GM12892 (cell line): ENCODE data around the gene SHROOM4.

Experiments
- DNase-seq: peaks from one replicate; pipeline ENCODE4 v3.0.0; 2011; ENCODE audit not compliant: insufficient read length
- FAIRE-seq: peaks from 2 replicates; lab custom pipeline; 2011; peaks lifted over from hg19 to GRCh38; lab: Jason Lieb, UNC
- POLR2A ChIP-seq: IDR thresholded peaks from 2 replicates; pipeline ENCODE4 v1.6.1; 2011; ENCODE audit warnings: low read depth, low read length, control low read depth
- POLR2AphosphoS5 ChIP-seq: IDR thresholded peaks from 2 replicates; pipeline ENCODE4 v1.6.1; 2011; ENCODE audit warnings: low read depth, low read length, control low read depth
- TAF1 ChIP-seq: IDR thresholded peaks from 2 replicates; pipeline ENCODE4 v1.6.1; 2011; ENCODE audit warnings: low read depth, mild to moderate bottlenecking, control low read depth, low read length, borderline replicate concordance

SHROOM4 gene

DNA sequence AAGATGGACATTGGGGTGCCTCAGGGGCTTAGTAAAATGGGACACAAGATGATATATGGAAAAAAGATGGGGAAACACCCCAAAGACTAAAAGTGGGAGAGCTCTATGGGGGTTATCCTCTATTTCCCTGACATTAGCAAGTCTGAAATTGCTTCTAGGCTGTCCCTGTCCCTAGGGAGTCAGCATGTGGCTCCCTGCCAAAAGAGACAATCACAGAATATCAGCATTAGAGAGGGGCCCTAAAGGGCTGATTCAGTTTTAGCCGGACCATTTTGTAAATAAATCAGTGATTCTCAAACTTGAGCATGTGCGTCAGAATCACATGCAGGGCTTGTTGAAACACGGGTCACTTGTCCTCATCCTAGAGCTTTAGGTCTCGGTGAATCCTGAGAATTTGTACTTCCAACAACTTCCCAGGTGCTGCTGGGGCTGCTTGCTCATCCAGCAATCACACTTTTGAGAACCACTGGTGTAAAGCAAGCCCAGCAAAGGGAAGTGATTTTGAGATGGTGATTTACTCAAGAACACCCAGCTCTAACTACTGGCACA is 178.1 kb downstream of the SHROOM4 start:
- no peak for TF ChIP-seq POLR2AphosphoS5
- no peak for TF ChIP-seq POLR2A
- DNase-seq = no peak
- FAIRE-seq = no peak

DNA sequence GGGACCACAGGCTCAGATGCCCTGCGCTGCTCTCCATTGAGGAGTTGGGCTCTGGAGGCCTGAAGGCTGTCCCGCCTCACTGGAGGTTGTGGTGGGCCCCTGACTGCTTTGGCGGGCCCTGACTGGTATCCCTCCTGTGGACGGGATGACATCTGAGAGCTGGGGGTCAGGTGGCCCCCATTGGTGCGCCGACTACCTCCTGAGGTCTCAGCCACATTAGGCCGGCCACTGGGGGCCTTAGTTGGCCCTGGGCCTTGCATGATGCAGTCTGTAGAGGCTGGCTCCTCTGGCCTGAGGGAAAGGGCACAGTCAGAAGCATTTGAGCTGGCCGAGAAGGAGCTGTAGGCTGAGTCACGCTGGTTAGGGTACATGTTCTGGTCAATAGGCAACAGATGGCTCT is 178.8 kb downstream of the SHROOM4 start:
- no peak for TF ChIP-seq POLR2AphosphoS5
- no peak for TF ChIP-seq TAF1
- TF ChIP-seq POLR2A = no peak
- FAIRE-seq = no peak

DNA sequence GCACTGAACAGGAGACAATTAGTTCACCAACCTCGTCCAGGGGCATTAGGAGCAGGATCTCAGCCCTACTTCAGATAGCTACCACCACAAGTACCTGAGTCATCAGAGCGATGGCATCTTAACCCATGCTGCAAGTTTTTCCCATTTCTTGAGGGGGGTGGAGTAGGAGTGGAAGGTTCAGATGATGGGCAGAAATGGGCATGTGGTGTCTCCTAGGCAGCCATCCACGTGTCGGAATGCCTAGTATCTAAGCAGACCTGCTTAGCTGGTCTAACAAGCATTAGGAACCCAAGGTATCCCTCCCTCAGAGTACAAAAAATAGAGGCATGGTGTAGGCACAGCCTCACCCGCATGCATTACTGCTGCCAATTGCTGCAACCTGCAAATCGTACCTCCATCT is 184.2 kb downstream of the SHROOM4 start:
- FAIRE-seq (peak; percentile 40), DNase-seq (no peak)
- no peak for TF ChIP-seq TAF1
- no peak for TF ChIP-seq POLR2A

More for the DNA sequence above, 178.8 kb downstream of the SHROOM4 start:
- no peak for DNase-seq

DNA sequence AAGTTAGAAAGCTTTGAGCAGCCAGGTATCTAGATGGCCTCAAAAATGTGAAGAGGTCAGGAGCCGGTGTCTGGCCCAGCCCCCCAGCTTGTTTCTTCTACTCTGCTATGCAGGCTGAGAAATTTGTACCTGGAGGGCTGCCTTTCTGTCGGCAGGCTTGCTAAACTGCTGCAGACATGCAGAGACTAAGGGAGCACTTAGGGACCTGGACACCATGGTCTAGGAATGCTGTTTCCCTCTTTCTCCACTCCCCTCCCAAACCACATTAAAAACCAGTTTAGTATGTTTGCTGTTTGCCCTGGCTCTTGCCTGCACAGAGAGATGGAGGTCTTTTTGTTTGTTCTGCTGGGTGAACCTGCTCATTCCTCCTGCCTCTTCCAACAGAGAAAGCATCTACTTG is 186.3 kb downstream of the SHROOM4 start:
- DNase-seq (no peak), FAIRE-seq (no peak)
- TF ChIP-seq POLR2A (no peak), POLR2AphosphoS5 (no peak), TAF1 (no peak)

DNA sequence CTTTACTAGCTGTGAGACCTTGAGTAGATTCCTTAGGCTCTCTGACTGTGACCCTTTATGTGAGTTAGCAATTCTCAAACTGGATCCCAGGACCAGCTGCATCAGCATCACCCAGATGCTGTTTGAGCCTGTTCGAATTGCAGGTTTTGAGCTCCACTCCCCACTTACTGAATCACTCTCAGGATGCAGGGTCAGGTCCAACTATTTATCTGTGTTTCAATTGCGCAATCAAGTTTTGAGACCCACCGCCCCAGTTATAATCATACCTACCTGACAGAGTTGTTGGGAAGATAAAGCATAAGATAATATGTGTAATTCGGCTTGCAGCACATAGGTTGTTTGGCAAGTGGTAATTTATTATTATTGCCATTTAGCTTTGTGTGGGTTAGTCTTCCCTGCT is 187.6 kb downstream of the SHROOM4 start:
- TF ChIP-seq TAF1 (no peak), POLR2AphosphoS5 (no peak), POLR2A (no peak)
- FAIRE-seq = no peak
- no peak for DNase-seq

DNA sequence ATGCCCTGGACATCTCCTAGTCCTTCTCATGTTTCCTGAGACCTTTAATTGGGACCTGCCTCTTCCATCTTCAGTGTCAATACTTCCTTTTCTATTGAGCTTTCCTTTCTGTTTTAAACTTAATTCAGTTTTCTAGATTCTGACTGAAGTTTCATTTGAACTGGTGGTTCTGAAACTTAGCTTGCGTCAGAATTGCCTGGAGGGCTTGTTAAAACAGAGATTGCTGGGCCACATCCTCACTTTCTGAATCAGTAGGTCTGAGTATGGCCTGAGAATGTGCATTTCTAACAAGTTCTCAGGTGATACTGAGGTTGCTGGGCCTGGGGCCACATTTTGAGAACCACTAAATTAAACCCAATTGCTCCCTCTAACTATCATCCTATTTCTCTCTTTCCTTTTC is 191.2 kb downstream of the SHROOM4 start:
- FAIRE-seq (no peak), DNase-seq (no peak)
- TF ChIP-seq TAF1 (no peak), POLR2A (no peak), POLR2AphosphoS5 (no peak)

DNA sequence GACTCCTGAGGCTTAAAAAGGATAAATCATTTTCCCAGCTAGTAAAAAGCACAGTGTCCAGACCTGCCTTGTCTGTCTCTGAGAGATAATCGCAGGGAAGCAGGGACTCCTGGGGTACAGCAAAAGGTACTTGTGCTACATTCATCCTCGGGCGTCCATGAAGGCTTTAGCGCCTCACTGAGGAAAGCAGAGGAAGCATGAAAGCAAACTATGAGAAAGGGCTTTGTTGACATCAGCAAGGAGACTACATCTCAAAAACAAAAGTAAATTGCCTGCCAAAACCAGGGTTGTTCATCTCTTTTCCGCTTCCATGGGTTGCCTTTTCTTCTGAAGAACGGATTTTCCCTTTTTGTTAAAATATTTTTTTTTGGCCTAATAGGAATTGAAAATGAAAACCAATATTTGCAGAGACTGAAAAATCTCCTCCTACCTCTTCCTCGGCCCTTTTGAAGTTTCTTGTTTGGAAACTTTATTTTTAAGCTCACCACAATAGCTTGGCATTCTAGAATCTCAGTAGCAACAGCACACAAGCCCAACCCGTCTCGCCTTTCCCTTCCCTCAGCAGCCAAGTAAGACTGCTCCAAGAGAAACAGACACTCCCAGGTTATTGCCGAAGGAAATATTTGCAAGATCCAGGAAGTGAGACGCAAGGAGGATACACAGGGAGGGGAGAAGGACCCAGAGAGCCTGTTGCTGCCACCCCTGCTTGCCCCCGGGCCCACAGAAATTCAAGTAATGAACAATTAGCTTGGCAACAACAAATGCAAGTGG is 195.0 kb downstream of the SHROOM4 start:
- no peak for FAIRE-seq
- TF ChIP-seq POLR2AphosphoS5 (no peak), TAF1 (no peak), POLR2A (no peak)
- DNase-seq = no peak

DNA sequence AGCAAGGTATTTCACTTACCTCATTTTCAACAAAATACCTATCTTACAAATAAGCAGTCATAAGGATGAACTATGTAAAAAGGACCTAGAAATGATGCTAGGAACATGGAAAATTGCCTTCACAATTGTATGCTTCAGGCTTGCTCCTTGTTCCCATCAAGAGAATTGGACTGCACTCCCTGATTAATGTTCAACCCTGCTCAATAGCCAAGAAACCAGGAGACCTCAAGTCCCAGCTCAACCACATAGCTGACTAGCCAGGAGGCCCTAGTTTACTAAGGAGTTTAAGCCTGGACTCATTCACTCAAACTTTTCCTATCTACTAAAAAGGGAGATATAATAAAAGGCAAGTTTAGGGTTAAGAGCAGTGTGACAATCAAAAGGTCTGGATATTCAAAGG is 196.8 kb downstream of the SHROOM4 start:
- TF ChIP-seq TAF1 (no peak), POLR2AphosphoS5 (no peak), POLR2A (no peak)
- FAIRE-seq (no peak), DNase-seq (no peak)

DNA sequence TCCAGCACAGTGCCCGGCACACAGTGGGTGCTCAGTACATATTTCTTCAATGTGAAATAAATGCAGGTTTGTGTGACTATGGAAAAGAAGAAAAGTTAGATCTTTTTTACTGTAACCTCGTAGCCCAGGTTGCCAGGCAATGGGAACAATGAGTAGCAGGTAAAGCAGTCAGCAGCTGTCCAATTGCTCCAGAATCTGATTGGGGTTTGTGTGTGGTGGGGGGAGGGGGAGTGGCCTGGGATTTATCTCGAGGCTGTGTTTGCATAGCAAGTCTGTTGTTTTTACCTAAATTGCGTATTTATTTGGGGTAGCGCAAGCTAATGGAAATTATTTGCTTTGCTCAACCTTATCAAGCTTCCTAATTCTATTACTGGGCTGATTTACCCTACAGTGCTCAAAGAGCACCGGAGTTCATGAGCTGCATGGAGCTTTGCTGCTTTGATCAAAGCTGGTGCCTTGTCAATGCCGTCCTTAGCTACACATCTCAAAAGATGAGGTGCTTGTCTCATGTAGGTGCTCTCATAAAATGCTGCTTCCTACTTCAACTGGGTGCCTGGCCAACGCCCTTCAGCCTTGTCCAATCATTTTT is 198.3 kb downstream of the SHROOM4 start:
- FAIRE-seq = no peak
- no peak for TF ChIP-seq POLR2A
- no peak for DNase-seq

DNA sequence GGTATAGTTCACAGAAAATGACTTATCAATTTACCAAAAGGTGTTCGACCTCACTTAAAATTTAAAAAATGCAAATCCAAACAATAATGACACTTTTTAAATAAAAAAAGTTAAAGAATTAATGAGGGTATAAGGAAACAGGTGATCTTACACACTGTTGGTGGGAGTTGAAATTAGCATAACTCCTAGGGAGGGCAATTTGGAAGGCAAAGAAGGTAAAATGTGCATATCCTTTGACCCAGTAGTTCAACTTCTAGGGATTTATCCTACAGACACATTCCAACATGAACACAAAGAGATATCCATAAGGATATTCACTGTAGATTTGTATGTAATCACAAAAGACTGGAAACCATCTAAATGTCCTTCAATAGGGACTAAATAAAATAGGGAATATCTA is 199.5 kb downstream of the SHROOM4 start:
- no peak for TF ChIP-seq POLR2A
- TF ChIP-seq POLR2AphosphoS5 = no peak
- no peak for TF ChIP-seq TAF1
- DNase-seq (no peak), FAIRE-seq (no peak)

DNA sequence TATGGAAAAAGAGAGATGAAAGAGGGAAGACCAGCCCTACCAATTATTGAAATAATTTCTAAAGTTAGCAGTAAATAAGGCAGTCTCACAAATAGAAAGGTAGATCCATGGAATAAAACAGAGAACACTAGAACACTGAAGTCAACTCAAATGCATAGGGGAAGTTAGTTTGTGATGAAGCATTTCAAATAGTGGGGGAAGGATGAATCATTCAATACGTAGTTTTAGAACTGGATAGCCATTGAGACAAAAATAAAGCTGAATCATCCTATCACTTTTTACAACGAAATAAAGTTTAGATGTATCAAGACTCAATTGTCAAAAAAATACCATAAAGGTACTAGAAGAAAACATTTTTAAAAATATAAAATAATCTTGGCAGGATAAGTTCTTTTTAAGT is 200.1 kb downstream of the SHROOM4 start:
- no peak for FAIRE-seq
- TF ChIP-seq TAF1 (no peak), POLR2A (no peak), POLR2AphosphoS5 (no peak)
- DNase-seq = no peak

DNA sequence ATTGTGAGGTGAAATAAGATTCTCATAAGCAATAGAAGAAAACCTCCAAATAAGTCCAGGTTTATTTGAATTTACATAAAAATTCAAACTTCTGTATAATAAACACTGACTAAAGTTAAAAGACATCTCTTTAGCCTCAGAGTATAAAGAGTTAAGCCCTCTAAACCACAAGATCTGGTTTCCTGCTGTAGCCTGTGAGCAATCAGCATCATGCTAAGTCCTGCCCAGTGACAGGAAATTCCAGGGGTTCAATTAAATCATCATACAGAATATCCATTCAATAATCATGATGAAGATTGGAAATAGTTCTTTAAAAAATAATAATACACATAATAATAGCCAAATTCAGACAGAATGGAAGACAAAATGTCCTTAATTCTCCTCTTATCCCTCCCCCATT is 204.2 kb downstream of the SHROOM4 start:
- no peak for TF ChIP-seq TAF1
- no peak for TF ChIP-seq POLR2A
- TF ChIP-seq POLR2AphosphoS5 = no peak
- DNase-seq = no peak
- no peak for FAIRE-seq
